Thoracic aorta (tissue), 2 donors: Measurements from ENCODE around the gene ITGAV. TPM values are rescaled to one million over a fixed set of nuclear protein-coding genes. Genes with fewer than 3 reads are reported as not detected.

ENCODE experiments used
- ATAC-seq: fragments of 150-250 bp; one replicate; pipeline ENCODE4 v1.8.0; 2017; ENCODE audit warnings: low read depth; ENCODE audit not compliant: insufficient number of reproducible peaks, low FRiP score
- DNase-seq: peaks from one replicate; pipeline ENCODE4 v3.0.0-alpha.2; 2020; ENCODE audit warnings: low spot score
- H3K27ac ChIP-seq, 2 donors: fragments of 200-600 bp; sonication (generic); 1 replicate in 1 of 2; 2 replicates in 1 of 2; pipeline ENCODE4 v1.5.1; 2016; ENCODE audit warnings: mild to moderate bottlenecking in 2 of 2, moderate library complexity in 2 of 2
- H3K27me3 ChIP-seq: fragments of 200-600 bp; sonication (generic); replicated peaks from 2 replicates; pipeline ENCODE4 v1.6.0; 2016; ENCODE audit warnings: mild to moderate bottlenecking; ENCODE audit not compliant: insufficient read depth
- H3K36me3 ChIP-seq: fragments of 200-600 bp; sonication (generic); one replicate; pipeline ENCODE4 v1.5.1; 2016
- H3K4me1 ChIP-seq, 2 donors: fragments of 200-600 bp; sonication (generic); 1 replicate in 1 of 2; 2 replicates in 1 of 2; pipeline versions ENCODE4 v1.5.1 to v1.6.0; 2016; ENCODE audit warnings: low read depth in 2 of 2, mild to moderate bottlenecking in 1 of 2; ENCODE audit not compliant: control insufficient read depth in 1 of 2
- H3K4me3 ChIP-seq: fragments of 200-600 bp; sonication (generic); 2 replicates; pipeline ENCODE4 v1.5.1; 2016; ENCODE audit warnings: mild to moderate bottlenecking
- H3K9me3 ChIP-seq: fragments of 200-600 bp; sonication (generic); 2 replicates; pipeline ENCODE4 v1.5.1; 2016
- total RNA-seq, 2 donors: library from RNA; depleted of rRNA; stranded (reverse); fragments of >200 nt; gene quantifications; one replicate each; pipeline versions ENCODE4 v1.1.0 to v1.2.3, GENCODE V29; 2016
- TF ChIP-seq, protein P1 (sequence below): fragments of 200-600 bp; sonication (generic); IDR thresholded peaks from one replicate; pipeline ENCODE4 v1.5.1; 2019; ENCODE audit warnings: antibody characterized with exemption

ITGAV gene
- total RNA-seq, 2 donors from 2014 or later, result 160 to 195 TPM

DNA sequence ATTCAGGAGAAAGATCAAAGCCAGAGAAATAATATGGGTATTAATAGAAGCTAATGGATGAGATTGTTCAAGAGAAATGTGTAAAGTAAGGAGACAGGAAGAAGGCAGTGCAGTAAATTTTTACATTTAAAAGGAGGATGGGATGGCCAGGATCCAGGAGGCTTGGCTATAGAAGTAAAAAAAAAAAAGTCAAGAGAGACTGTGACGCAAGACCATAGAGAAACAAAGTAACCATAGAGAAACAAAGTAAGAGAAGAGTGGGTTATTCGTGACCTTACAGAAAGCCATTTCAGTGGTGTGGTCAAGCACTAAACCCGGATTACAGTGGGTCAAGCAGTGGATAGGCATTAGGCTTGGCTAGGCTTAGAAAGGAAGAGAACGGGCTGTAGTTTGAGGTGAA, 93.5 kb downstream of the ITGAV start:
- Histone ChIP-seq H3K36me3 (peaks cover 9% of the 10 kb centered on the region), H3K9me3 (no peaks in the 10 kb centered on the region), H3K27me3 (no peaks in the 10 kb centered on the region), H3K4me1 (peaks cover 0 to 7% of the 10 kb centered on the region in 2 donors), H3K27ac (no peak overlapping the region), H3K4me3 (no peak overlapping the region)
- DNase-seq, result no peak
- TF ChIP-seq, protein P1, sequence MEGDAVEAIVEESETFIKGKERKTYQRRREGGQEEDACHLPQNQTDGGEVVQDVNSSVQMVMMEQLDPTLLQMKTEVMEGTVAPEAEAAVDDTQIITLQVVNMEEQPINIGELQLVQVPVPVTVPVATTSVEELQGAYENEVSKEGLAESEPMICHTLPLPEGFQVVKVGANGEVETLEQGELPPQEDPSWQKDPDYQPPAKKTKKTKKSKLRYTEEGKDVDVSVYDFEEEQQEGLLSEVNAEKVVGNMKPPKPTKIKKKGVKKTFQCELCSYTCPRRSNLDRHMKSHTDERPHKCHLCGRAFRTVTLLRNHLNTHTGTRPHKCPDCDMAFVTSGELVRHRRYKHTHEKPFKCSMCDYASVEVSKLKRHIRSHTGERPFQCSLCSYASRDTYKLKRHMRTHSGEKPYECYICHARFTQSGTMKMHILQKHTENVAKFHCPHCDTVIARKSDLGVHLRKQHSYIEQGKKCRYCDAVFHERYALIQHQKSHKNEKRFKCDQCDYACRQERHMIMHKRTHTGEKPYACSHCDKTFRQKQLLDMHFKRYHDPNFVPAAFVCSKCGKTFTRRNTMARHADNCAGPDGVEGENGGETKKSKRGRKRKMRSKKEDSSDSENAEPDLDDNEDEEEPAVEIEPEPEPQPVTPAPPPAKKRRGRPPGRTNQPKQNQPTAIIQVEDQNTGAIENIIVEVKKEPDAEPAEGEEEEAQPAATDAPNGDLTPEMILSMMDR, result no peak
- no peak for ATAC-seq

DNA sequence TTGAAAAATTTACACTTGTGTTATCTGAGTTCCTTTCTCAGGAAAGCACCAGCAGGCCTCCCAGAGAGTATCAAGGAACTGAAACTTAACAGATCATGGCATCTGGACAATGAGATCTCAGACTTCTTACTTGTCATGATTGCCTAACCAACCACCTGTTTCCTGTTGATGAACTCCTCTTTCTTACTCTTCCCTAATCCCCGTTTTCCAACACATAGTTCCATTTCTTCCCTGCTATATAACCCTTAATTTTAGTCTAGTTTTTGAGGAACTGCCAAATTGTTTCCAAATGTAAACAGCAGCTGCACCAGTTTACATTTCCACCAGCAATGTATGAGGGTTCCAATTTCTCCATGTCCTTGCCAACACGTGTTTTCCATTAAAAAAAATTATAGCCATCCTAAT, 98.0 kb downstream of the ITGAV start:
- Histone ChIP-seq H3K9me3 (no peaks in the 10 kb centered on the region), H3K36me3 (no peaks in the 10 kb centered on the region), H3K4me1 (peaks cover 0 to 7% of the 10 kb centered on the region in 2 donors), H3K4me3 (no peak overlapping the region), H3K27ac (no peak overlapping the region), H3K27me3 (no peaks in the 10 kb centered on the region)
- DNase-seq (no peak), ATAC-seq (no peak)
- TF ChIP-seq, protein P1, result no peak

DNA sequence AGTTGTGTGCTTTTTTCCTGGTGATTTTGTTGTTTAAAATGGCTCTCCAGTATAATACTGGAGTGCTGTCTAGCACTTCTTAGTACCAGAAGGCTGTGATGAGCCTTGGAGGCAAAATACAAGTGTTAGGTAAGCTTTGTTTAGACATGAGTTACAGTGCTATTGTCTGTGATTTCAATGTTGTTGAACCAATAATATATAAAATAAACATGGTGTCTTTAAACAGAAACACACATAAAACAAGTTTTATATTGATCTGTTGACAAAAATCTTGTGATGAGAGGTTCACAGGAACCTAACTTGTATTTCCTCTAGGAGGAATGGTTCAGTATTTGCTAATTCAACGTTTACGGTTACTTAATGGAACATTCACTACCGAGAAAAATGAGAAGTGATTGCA, 99.0 kb downstream of the ITGAV start:
- TF ChIP-seq, protein P1, result no peak
- no peak overlapping the region for H3K4me3 ChIP-seq
- DNase-seq (no peak), ATAC-seq (no peak)
- H3K9me3 ChIP-seq, result no peaks in the 10 kb centered on the region
- H3K4me1 ChIP-seq, result peaks cover 3 to 8% of the 10 kb centered on the region in 2 donors
- H3K27me3 ChIP-seq, result no peaks in the 10 kb centered on the region
- H3K36me3 ChIP-seq, result no peaks in the 10 kb centered on the region
- H3K27ac ChIP-seq, result no peak overlapping the region

GRCh38 chr2:186690786-186691185, 100.9 kb downstream of the ITGAV start:
- TF ChIP-seq, protein P1, result no peak
- no peak overlapping the region for H3K4me3 ChIP-seq
- peaks cover 3 to 15% of the 10 kb centered on the region in 2 donors for H3K4me1 ChIP-seq
- H3K36me3 ChIP-seq, result no peaks in the 10 kb centered on the region
- no peaks in the 10 kb centered on the region for H3K9me3 ChIP-seq
- DNase-seq (no peak), ATAC-seq (no peak)
- H3K27ac ChIP-seq, result no peak overlapping the region
- no peaks in the 10 kb centered on the region for H3K27me3 ChIP-seq

GRCh38 chr2:186691231-186691630, 101.4 kb downstream of the ITGAV start:
- TF ChIP-seq, protein P1, result no peak
- no peak overlapping the region for H3K4me3 ChIP-seq
- no peak for ATAC-seq

More at GRCh38 chr2:186691231-186691630, 101.4 kb downstream of the ITGAV start:
- no peak overlapping the region for H3K27ac ChIP-seq
- H3K27me3 ChIP-seq, result no peaks in the 10 kb centered on the region
- H3K9me3 ChIP-seq, result no peaks in the 10 kb centered on the region
- no peaks in the 10 kb centered on the region for H3K36me3 ChIP-seq
- DNase-seq, result no peak
- peaks cover 3 to 15% of the 10 kb centered on the region in 2 donors for H3K4me1 ChIP-seq
